OCI-LY1 (cell line): ENCODE data around the gene METTL25.

Source experiments
- H2AFZ ChIP-seq: fragments of 200-600 bp; sonication (generic), shearing (Covaris generic); 2 replicates; pipeline ENCODE4 v1.6.0; 2014; ENCODE audit warnings: antibody characterized with exemption, mild to moderate bottlenecking, low read length
- H3F3A ChIP-seq: fragments of 200-600 bp; sonication (generic), shearing (Covaris generic); 2 replicates; pipeline ENCODE4 v1.6.0; 2014; ENCODE audit warnings: mild to moderate bottlenecking, antibody characterized with exemption, low read length, moderate library complexity; ENCODE audit not compliant: insufficient read depth
- H3K27ac ChIP-seq: fragments of 200-600 bp; sonication (generic); 2 replicates; pipeline ENCODE4 v1.5.1; 2014; ENCODE audit warnings: low read length, mixed run types, mild to moderate bottlenecking, low read depth; ENCODE audit not compliant: poor library complexity, severe bottlenecking
- H3K27me3 ChIP-seq: fragments of 200-600 bp; sonication (generic); 2 replicates; pipeline ENCODE4 v1.6.0; 2014; ENCODE audit warnings: antibody characterized with exemption, mild to moderate bottlenecking, low read length, moderate library complexity; ENCODE audit not compliant: insufficient read depth
- H3K36me3 ChIP-seq: fragments of 200-600 bp; sonication (generic); 2 replicates; pipeline ENCODE4 v1.6.1; 2014; ENCODE audit warnings: mild to moderate bottlenecking, antibody characterized with exemption, low read length, moderate library complexity, mixed read lengths; ENCODE audit not compliant: insufficient read depth
- H3K4me1 ChIP-seq: fragments of 200-600 bp; sonication (generic); 2 replicates; pipeline ENCODE4 v1.5.1; 2014; ENCODE audit warnings: mild to moderate bottlenecking, low read length, moderate library complexity; ENCODE audit not compliant: insufficient read depth, severe bottlenecking
- H3K4me2 ChIP-seq: fragments of 200-600 bp; sonication (generic), shearing (Covaris generic); 2 replicates; pipeline ENCODE4 v1.6.1; 2014; ENCODE audit warnings: low read length
- H3K4me3 ChIP-seq: fragments of 200-600 bp; sonication (generic); 2 replicates; pipeline ENCODE4 v1.5.1; 2014; ENCODE audit warnings: low read length, low read depth, mild to moderate bottlenecking, mixed read lengths; ENCODE audit not compliant: poor library complexity, severe bottlenecking
- H3K79me2 ChIP-seq: fragments of 200-600 bp; shearing (Covaris generic); 2 replicates; pipeline ENCODE4 v1.6.1; 2016; ENCODE audit warnings: mixed run types, low read length, mixed read lengths; ENCODE audit not compliant: insufficient read depth
- H3K9ac ChIP-seq: fragments of 200-600 bp; sonication (generic), shearing (Covaris generic); 2 replicates; pipeline ENCODE4 v1.6.1; 2014; ENCODE audit warnings: mild to moderate bottlenecking, low read length, mixed read lengths
- H3K9me2 ChIP-seq: fragments of 200-600 bp; sonication (generic), shearing (Covaris generic); 2 replicates; pipeline ENCODE4 v1.6.1; 2014; ENCODE audit warnings: low read depth, mild to moderate bottlenecking, low read length, mixed read lengths
- H3K9me3 ChIP-seq: fragments of 200-600 bp; shearing (Covaris generic); 2 replicates; pipeline ENCODE4 v1.6.1; 2014; ENCODE audit warnings: low read length, mixed read lengths
- H4K20me1 ChIP-seq: fragments of 200-600 bp; sonication (generic), shearing (Covaris generic); 2 replicates; pipeline ENCODE4 v1.6.0; 2016; ENCODE audit warnings: mild to moderate bottlenecking, low read length; ENCODE audit not compliant: insufficient read depth
- EZH2 ChIP-seq: fragments of 200-600 bp; sonication (generic), shearing (Covaris generic); IDR thresholded peaks from 2 replicates; pipeline ENCODE4 v1.8.0; 2017; ENCODE audit warnings: borderline replicate concordance, mixed run types, mild to moderate bottlenecking, antibody characterized with exemption, low read length, moderate library complexity, mixed read lengths
- TF ChIP-seq, protein P1 (sequence below): fragments of 200-600 bp; sonication (generic), shearing (Covaris generic); IDR thresholded peaks from 2 replicates; pipeline ENCODE4 v1.5.1; 2017; ENCODE audit warnings: mild to moderate bottlenecking, antibody characterized with exemption, low read length, moderate library complexity, mixed read lengths

Gene METTL25

GRCh38 chr12:82407481-82407880, 49.2 kb downstream of the METTL25 start:
- no peaks in the 10 kb centered on the region for H3K79me2 ChIP-seq
- H3K36me3 ChIP-seq: no peaks in the 10 kb centered on the region
- H3K9ac ChIP-seq: no peak overlapping the region
- H3K4me3 ChIP-seq: no peak overlapping the region
- H3K9me3 ChIP-seq: no peaks in the 10 kb centered on the region
- no peaks in the 10 kb centered on the region for H3F3A ChIP-seq
- no peak for TF ChIP-seq EZH2
- TF ChIP-seq, protein P1, sequence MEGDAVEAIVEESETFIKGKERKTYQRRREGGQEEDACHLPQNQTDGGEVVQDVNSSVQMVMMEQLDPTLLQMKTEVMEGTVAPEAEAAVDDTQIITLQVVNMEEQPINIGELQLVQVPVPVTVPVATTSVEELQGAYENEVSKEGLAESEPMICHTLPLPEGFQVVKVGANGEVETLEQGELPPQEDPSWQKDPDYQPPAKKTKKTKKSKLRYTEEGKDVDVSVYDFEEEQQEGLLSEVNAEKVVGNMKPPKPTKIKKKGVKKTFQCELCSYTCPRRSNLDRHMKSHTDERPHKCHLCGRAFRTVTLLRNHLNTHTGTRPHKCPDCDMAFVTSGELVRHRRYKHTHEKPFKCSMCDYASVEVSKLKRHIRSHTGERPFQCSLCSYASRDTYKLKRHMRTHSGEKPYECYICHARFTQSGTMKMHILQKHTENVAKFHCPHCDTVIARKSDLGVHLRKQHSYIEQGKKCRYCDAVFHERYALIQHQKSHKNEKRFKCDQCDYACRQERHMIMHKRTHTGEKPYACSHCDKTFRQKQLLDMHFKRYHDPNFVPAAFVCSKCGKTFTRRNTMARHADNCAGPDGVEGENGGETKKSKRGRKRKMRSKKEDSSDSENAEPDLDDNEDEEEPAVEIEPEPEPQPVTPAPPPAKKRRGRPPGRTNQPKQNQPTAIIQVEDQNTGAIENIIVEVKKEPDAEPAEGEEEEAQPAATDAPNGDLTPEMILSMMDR: no peak
- no peaks in the 10 kb centered on the region for H3K9me2 ChIP-seq
- no peaks in the 10 kb centered on the region for H4K20me1 ChIP-seq
- H3K4me1 ChIP-seq: no peaks in the 10 kb centered on the region
- no peak overlapping the region for H3K27ac ChIP-seq
- H3K27me3 ChIP-seq: no peaks in the 10 kb centered on the region
- H3K4me2 ChIP-seq: no peak overlapping the region
- H2AFZ ChIP-seq: no peak overlapping the region

DNA sequence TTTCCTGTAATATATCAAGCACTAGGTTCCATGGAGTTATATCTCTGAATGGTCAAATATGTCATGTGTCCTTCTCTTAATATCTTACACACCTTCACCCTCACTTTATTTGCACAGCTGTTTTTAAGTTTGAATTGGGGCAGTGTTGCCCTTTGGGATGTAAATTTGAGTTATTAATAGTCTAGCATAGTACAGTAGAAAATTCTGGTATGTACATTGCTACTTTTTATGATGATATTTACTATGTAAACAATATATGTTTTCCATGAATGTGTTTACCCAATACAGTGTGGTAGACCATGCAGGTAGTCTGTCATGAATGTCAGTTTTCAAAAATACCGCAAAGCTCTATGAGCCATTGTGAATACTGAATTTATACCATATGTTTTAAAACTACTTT, 50.5 kb downstream of the METTL25 start:
- Histone ChIP-seq H3K27ac (no peak overlapping the region), H4K20me1 (no peaks in the 10 kb centered on the region), H3K27me3 (no peaks in the 10 kb centered on the region), H3K9ac (no peak overlapping the region), H3K4me1 (no peaks in the 10 kb centered on the region), H3K36me3 (no peaks in the 10 kb centered on the region), H3K4me2 (no peak overlapping the region), H3F3A (no peaks in the 10 kb centered on the region), H3K9me3 (no peaks in the 10 kb centered on the region), H3K4me3 (no peak overlapping the region), H3K79me2 (no peaks in the 10 kb centered on the region), H3K9me2 (no peaks in the 10 kb centered on the region), H2AFZ (no peak overlapping the region)
- TF ChIP-seq, protein P1: no peak
- TF ChIP-seq EZH2: no peak

- no peak for TF ChIP-seq EZH2
- TF ChIP-seq, protein P1: no peak
- H3K9ac ChIP-seq: no peak overlapping the region
- H3K9me2 ChIP-seq: no peaks in the 10 kb centered on the region
- no peaks in the 10 kb centered on the region for H3K9me3 ChIP-seq
- H3K36me3 ChIP-seq: no peaks in the 10 kb centered on the region
- H3F3A ChIP-seq: no peaks in the 10 kb centered on the region
- H4K20me1 ChIP-seq: no peaks in the 10 kb centered on the region
- no peak overlapping the region for H3K4me2 ChIP-seq
- no peak overlapping the region for H3K27ac ChIP-seq
- no peak overlapping the region for H2AFZ ChIP-seq
- H3K4me3 ChIP-seq: no peak overlapping the region
- H3K27me3 ChIP-seq: no peaks in the 10 kb centered on the region
- H3K4me1 ChIP-seq: no peaks in the 10 kb centered on the region
- H3K79me2 ChIP-seq: no peaks in the 10 kb centered on the region
Measured at GRCh38 chr12:82411546-82412230, 53.4 kb downstream of the METTL25 start.
